IMR-90 (cell line): Measurements from ENCODE around the gene RFC2.

Experiments
- BHLHE40 ChIP-seq: fragments of 150-350 bp; IDR thresholded peaks from 2 replicates; pipeline ENCODE4 v1.6.1; 2016; ENCODE audit warnings: mild to moderate bottlenecking, low read depth, low read length
- CEBPB ChIP-seq: IDR thresholded peaks from 2 replicates; pipeline ENCODE4 v1.6.1; 2012; ENCODE audit warnings: low read depth, low read length, improper control_type of control experiment
- CTCF ChIP-seq: conservative IDR thresholded peaks from 2 replicates; pipeline ENCODE4 v1.5.1; 2012; ENCODE audit warnings: mild to moderate bottlenecking, low read depth, low read length, improper control_type of control experiment
- ELK1 ChIP-seq: fragments of 150-350 bp; IDR thresholded peaks from 2 replicates; pipeline ENCODE4 v1.6.1; 2016; ENCODE audit warnings: low read depth, mild to moderate bottlenecking, low read length, moderate library complexity, borderline replicate concordance
- FOS ChIP-seq: fragments of 150-350 bp; IDR thresholded peaks from 2 replicates; pipeline ENCODE4 v1.6.1; 2016; ENCODE audit warnings: low read depth, low read length
- MAFK ChIP-seq: IDR thresholded peaks from 2 replicates; pipeline ENCODE4 v1.6.1; 2012; ENCODE audit warnings: low read depth, low read length, improper control_type of control experiment
- MXI1 ChIP-seq: IDR thresholded peaks from 2 replicates; pipeline ENCODE4 v1.6.1; 2012; ENCODE audit warnings: low read depth, mild to moderate bottlenecking, low read length, moderate library complexity, borderline replicate concordance
- NFE2L2 ChIP-seq: fragments of 150-350 bp; IDR thresholded peaks from 2 replicates; pipeline ENCODE4 v1.6.1; 2016; ENCODE audit warnings: low read depth, mild to moderate bottlenecking, low read length
- POLR2A ChIP-seq: IDR thresholded peaks from 2 replicates; pipeline ENCODE4 v1.6.1; 2012; ENCODE audit warnings: mild to moderate bottlenecking, low read depth, low read length
- RAD21 ChIP-seq: IDR thresholded peaks from 2 replicates; pipeline ENCODE4 v1.6.1; 2012; ENCODE audit warnings: low read length, improper control_type of control experiment
- RCOR1 ChIP-seq: IDR thresholded peaks from 2 replicates; pipeline ENCODE4 v1.6.1; 2012; ENCODE audit warnings: mild to moderate bottlenecking, low read length, improper control_type of control experiment; ENCODE audit not compliant: insufficient replicate concordance
- RFX5 ChIP-seq: IDR thresholded peaks from 2 replicates; pipeline ENCODE4 v1.8.0; 2012; ENCODE audit warnings: low read depth, mild to moderate bottlenecking, low read length, moderate library complexity
- SMC3 ChIP-seq: fragments of 150-350 bp; IDR thresholded peaks from 2 replicates; pipeline ENCODE4 v1.6.1; 2016; ENCODE audit warnings: low read depth, mild to moderate bottlenecking, antibody characterized with exemption, low read length, moderate library complexity
- USF2 ChIP-seq: fragments of 150-350 bp; IDR thresholded peaks from 2 replicates; pipeline ENCODE4 v1.6.1; 2017; ENCODE audit warnings: mild to moderate bottlenecking, antibody characterized with exemption, low read length, low read depth

- no peak for TF ChIP-seq CTCF
- no peak for TF ChIP-seq POLR2A
- TF ChIP-seq RFX5: no peak
- no peak for TF ChIP-seq CEBPB
- TF ChIP-seq USF2: no peak
- TF ChIP-seq MXI1: no peak
- TF ChIP-seq FOS: no peak
- TF ChIP-seq RAD21: no peak
- no peak for TF ChIP-seq BHLHE40
- no peak for TF ChIP-seq SMC3
- no peak for TF ChIP-seq RCOR1
- TF ChIP-seq ELK1: no peak
- TF ChIP-seq NFE2L2: no peak
- TF ChIP-seq MAFK: no peak
These were observed 37.3 kb upstream of the RFC2 start for GRCh38 chr7:74291535-74291934.
